ENCODE results near the gene MAGED1.

Gene MAGED1

DNA sequence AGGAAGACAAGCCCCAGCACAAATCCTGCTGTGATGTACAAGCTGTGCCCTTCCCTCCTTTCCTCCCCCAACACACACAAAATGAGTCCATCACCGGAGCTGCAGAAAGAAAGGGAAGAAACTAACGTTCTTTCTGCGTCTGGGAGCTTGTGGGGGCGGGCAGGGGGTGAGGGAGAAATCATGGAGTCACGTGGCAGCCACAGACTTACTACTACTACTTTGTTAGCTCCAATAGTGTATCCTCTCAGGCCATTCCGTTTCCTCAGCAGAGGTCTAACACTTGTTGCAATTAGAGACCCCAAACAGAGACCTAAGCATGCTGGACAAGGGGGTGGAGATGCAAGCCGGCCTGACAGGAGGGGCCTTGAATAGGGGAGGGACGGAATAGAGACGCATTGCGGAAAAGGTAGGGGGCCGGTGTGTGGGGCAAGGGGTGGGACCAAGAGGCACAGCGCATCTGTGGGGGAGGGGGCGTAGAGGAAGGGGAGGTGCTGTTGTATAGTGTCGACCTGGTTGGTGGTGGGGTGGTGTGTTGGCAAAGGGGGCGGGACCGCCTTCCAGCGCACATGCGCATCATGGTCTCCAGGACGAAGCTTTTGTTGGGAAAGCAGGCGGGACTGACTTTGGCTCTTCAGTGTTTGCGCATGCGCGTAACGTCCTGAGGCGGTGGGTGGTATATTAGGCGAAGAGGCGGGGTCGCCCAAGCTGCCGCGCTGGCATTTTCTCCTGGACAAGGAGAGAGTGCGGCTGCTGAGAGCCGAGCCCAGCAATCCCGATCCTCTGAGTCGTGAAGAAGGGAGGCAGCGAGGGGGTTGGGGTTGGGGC lies at the start of gene MAGED1:
TSS of gene MAGED1 (plus strand) at position 703 of the 825 bp plus-strand sequence. CDS start 682 bp downstream, outside the sequence.
- peak; percentile 6 to 94 (median 81) for DNase-seq

- no peak for DNase-seq
Observed at GRCh38 chrX:51847463-51847862, 46.0 kb upstream of the MAGED1 start.

GRCh38 chrX:51851507-51852085 lies 41.8 kb upstream of the MAGED1 start:
- DNase-seq: no peak

DNA sequence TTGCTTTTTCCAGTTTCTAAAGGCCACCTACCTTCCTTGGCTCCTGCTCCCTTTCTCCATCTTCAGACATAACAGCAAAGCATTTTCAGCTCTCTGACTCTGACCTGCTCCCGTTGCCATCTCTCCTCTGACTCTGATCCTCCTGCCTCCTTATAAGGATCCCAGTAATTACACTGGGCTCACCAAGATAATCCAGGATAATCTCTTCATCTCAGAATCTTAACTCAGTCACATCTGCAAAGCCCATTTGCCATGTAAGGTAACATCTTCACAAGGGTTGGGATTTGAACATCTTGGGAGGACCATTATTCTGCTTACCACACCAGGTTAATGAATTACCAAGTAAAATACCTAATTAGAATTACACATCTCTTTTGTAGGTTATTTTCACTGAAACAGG lies 41.3 kb upstream of the MAGED1 start:
- no peak for DNase-seq

- no peak for DNase-seq
Observed at GRCh38 chrX:51852621-51853020, 40.8 kb upstream of the MAGED1 start.

DNA sequence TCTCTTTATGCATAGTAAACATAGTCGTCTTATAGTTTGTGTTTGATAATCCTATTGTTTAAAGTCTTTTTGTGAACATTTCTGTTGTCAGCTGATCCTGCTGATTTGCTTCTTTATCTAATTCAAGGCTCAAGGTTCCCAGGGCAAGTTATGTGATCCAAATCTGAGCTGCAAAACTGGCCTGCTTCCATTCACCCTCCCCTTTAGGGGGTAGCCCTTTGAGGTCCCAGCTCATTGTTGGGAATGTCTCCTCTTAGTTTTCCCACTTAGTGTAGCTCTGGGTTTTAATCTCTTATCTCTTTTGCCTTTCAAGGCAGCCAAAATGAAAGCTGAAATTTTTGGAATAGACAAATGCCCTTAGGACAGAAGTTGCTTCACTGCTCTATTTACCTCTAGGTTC lies 40.2 kb upstream of the MAGED1 start:
- DNase-seq: no peak

- no peak for DNase-seq
Observed at GRCh38 chrX:51855698-51856097, 37.7 kb upstream of the MAGED1 start.

- DNase-seq: no peak
Observed at GRCh38 chrX:51857159-51857733, 36.2 kb upstream of the MAGED1 start.

- peak in 18 of 56 donors; percentile 0 to 39 (median 1) for DNase-seq
Observed at GRCh38 chrX:51860679-51861078, 32.7 kb upstream of the MAGED1 start.

- no peak for DNase-seq
Observed at GRCh38 chrX:51862920-51863319, 30.5 kb upstream of the MAGED1 start.

GRCh38 chrX:51866210-51866609 lies 27.2 kb upstream of the MAGED1 start:
- DNase-seq: no peak

- DNase-seq: no peak
Observed at GRCh38 chrX:51867626-51868025, 25.8 kb upstream of the MAGED1 start.

DNA sequence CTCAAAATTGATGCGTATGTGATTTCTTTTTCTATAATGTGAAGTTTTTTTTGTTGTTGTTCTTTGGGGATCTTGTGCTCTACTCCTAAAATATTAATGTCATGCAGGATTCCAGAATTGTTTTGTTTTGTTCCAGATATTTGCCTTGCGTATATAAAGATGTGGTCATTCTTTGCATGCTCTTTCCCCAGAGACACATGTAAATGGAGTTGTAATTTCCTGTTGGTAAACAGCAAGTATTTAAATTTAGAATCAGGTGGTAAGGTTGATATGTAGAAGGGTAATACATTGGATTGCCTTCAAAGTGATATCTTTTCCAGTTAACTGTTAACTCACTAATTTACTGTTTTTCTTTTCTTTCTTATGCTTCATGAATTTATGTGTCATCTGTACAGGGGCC lies 23.1 kb upstream of the MAGED1 start:
- DNase-seq: no peak

GRCh38 chrX:51874123-51874522 lies 19.3 kb upstream of the MAGED1 start:
- DNase-seq: no peak

- DNase-seq: no peak
Observed at GRCh38 chrX:51876441-51876840, 17.0 kb upstream of the MAGED1 start.

- DNase-seq: no peak
Observed at GRCh38 chrX:51878056-51878455, 15.4 kb upstream of the MAGED1 start.

DNA sequence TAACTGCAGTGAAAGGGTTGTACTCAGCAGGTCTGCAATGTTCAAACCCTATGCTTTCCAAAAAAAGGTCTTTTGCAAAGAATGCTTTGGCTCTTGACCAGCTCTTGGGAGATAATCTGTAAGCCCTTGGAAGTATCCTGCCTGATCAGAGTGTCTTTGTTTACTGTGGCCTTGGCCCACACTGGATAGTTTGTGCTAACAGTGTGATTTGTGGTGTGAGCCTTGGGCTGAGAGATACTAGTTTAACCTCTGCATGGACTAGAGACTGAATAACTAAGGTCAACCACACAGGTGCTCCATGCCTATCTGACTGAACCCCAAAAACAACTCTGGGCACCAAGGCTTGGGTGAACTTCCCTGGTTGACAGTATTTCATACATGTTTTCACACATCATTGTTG lies 3.6 kb upstream of the MAGED1 start:
- DNase-seq: no peak

- no peak for DNase-seq
Observed at GRCh38 chrX:51891245-51891644, 2.2 kb upstream of the MAGED1 start.

DNA sequence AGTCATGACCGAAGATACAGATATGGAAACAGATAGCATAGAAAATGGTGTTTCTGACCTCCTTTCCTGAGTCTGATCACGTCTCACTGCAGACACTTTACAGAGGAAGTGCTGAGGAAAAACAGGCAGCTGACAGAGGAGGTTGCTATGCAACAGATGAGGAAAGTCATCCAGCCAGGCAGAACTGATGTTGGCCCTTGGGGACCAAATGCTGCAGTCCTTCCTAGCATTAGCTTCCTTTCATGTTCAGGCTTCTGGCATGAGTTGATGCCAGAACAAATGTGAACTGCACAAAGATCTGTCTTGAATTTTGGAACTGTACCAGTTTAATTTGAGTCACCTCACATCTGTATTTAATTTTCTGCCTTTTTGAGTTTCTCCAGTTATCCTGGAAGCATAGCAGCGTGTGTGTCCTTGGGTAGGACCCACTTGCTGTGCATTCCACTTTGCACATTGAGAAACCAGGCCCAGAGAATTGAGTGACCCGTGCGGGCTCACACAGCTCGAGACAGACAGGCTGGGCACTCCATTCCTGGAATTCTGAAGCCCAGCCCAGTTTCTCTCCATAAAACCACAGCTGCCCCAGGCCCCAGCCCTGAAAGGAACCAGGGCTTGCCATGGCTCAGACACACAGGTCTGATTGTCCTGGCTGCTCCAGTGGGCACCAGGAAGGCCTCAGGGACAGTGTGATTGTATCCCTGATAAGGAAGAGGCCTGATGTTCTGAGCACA lies 1.4 kb upstream of the MAGED1 start:
- peak in 32 of 56 donors; percentile 0 to 43 (median 12) for DNase-seq

- DNase-seq: peak in 32 of 56 donors; percentile 1 to 47 (median 26)
Observed at GRCh38 chrX:51893931-51894696, 691 bp downstream of the MAGED1 start.

DNA sequence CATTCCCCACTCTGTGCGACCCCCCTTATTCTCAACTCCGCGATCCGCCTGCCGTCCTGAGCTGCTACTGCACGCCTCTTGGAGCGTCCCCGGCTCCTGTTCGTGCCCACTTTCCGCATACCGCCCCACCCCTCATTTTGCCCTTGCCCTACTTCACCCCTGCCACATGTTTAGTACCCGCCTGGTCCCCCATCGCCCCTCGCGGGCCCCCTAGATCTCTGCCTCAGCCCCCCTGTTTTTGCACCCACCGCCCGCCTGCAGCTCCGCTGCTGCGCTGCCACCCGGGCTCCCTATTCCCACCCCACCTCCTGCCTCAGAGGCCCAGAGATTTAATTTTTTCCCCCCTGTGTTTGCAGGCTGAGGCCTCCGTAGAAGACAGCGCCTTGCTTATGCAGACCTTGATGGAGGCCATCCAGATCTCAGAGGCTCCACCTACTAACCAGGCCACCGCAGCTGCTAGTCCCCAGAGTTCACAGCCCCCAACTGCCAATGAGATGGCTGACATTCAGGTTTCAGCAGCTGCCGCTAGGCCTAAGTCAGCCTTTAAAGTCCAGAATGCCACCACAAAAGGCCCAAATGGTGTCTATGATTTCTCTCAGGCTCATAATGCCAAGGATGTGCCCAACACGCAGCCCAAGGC lies 1.4 kb downstream of the MAGED1 start:
- DNase-seq: peak in 23 of 56 donors; percentile 2 to 44 (median 11)

Data from nucleus accumbens (tissue), 56 donors.